Measurements from ENCODE around the gene TMCC1. TPM values are rescaled to one million over a fixed set of nuclear protein-coding genes. Genes with fewer than 3 reads are reported as not detected.

TMCC1 gene
- 10 to 100 TPM; 41.0 to 51.1 TPM for total RNA-seq
- polyA plus RNA-seq (2013, experiment 1 of 2), result 22.6 TPM
- polyA plus RNA-seq (2013, experiment 2 of 2), result 21.1 TPM
- long read RNA-seq, experiment 1, partial matches to known transcripts, result 2 of 12 reads
- long read RNA-seq, experiment 1, other reads (novel, unspliced or antisense), result 10 of 12 reads
- long read RNA-seq, experiment 2, full-length matches to known transcripts, result 2 of 37 reads
- long read RNA-seq, experiment 2, partial matches to known transcripts, result 5 of 37 reads
- long read RNA-seq, experiment 2, other reads (novel, unspliced or antisense), result 30 of 37 reads
- long read RNA-seq, experiment 3, full-length matches to known transcripts, result 1 of 22 reads
- long read RNA-seq, experiment 3, partial matches to known transcripts, result 4 of 22 reads
- long read RNA-seq, experiment 3, other reads (novel, unspliced or antisense), result 17 of 22 reads
- long read RNA-seq, experiment 4, partial matches to known transcripts, result 1 of 8 reads
- long read RNA-seq, experiment 4, other reads (novel, unspliced or antisense), result 4 of 8 reads

DNA sequence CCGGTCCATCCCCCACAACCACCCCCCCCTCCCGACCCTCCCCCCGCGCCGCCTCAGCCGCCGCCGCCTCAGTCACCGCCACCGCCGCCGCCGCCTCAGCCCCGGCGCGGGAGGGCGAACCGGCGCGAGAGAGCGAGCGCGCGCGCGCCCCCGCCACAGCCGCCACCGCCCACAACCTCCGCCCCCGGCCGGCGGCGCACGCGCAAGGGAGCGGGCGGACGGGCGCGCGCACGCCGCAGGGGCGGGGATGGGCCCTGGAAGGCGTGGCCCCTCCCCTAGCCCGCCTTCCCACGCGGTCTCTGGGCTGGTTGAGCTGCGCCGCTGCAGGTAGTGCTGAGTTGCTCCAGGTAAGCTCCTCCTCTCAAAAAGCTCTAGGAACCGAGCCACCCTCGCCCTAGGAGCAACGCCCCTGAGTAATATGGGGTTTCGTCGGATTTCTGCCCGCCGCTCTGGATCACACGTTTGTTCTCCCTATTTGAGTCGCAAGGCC is at the start of gene TMCC1:
Gene TMCC1 (minus strand): TSS at position 131 of the 490 bp plus-strand sequence.
- peak within 1 kb of the TSS; percentile 93 for H3K4me3 ChIP-seq (ENCODE audit: low read length)
- TF ChIP-seq, protein P1, sequence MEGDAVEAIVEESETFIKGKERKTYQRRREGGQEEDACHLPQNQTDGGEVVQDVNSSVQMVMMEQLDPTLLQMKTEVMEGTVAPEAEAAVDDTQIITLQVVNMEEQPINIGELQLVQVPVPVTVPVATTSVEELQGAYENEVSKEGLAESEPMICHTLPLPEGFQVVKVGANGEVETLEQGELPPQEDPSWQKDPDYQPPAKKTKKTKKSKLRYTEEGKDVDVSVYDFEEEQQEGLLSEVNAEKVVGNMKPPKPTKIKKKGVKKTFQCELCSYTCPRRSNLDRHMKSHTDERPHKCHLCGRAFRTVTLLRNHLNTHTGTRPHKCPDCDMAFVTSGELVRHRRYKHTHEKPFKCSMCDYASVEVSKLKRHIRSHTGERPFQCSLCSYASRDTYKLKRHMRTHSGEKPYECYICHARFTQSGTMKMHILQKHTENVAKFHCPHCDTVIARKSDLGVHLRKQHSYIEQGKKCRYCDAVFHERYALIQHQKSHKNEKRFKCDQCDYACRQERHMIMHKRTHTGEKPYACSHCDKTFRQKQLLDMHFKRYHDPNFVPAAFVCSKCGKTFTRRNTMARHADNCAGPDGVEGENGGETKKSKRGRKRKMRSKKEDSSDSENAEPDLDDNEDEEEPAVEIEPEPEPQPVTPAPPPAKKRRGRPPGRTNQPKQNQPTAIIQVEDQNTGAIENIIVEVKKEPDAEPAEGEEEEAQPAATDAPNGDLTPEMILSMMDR (conservative IDR thresholded peaks at IDR 0.05), result no peak
- 0% methylated on average over 6 to 56 of the region's 60 CpGs for WGBS, 2 experiments (ENCODE audit: insufficient coverage in 1 of 2, insufficient read length in 1 of 2)

DNA sequence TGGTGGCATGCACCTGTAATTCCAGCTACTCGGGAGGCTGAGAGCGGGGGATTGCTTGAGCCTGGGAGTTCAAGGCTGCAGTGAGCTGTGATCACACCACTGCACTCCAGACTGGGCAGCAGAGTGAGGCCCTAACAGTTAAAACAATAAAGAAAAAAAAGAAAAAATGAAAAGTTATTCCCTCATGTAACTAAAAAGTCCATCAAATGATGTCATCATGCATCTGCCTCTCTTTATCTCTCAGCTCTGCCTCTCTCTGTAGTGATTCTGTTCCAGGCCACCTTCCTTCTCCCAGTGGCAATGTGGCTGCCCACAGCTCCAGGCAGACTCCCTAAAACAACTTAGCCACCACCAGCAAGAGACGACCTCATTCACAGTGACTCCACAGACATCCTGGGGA is 49.5 kb upstream of the TMCC1 start:
- H3K4me3 ChIP-seq (ENCODE audit: low read length), result no peak overlapping the region
- Mint-ChIP-seq H3K27me3 (ENCODE audit: insufficient read depth) (peaks cover 22% of the 10 kb centered on the region), H3K36me3 (ENCODE audit: low read depth) (no peaks in the 10 kb centered on the region), H3K4me3 (no peak overlapping the region), H3K9me3 (peaks cover 19% of the 10 kb centered on the region), H3K4me1 (peaks cover 2% of the 10 kb centered on the region), H3K27ac (no peak overlapping the region)
- H3K27ac ChIP-seq (ENCODE audit: low read depth, low read length), result no peak overlapping the region
- WGBS, 2 experiments (ENCODE audit: insufficient coverage in 1 of 2, insufficient read length in 1 of 2), result 57 to 92% methylated on average over 1 to 3 of the region's 3 CpGs
- H3K9me3 ChIP-seq (ENCODE audit: control insufficient read depth, low read length), result peaks cover 7% of the 10 kb centered on the region
- H3K4me1 ChIP-seq (ENCODE audit: control insufficient read depth, insufficient read depth, low read length), result no peaks in the 10 kb centered on the region
- TF ChIP-seq, protein P1 (conservative IDR thresholded peaks at IDR 0.05), result no peak
- no peaks in the 10 kb centered on the region for H3K27me3 ChIP-seq (ENCODE audit: control insufficient read depth, insufficient read depth, low read length, poor library complexity, severe bottlenecking)
- no peak for DNase-seq
- H3K9ac ChIP-seq (ENCODE audit: extremely low read depth, low read length, poor library complexity, severe bottlenecking), result no peak overlapping the region
- no peaks in the 10 kb centered on the region for H3K36me3 ChIP-seq (ENCODE audit: control insufficient read depth, insufficient read depth, low read length)

More for the DNA sequence above, at the start of gene TMCC1:
- peaks cover 12% of the 10 kb centered on the region for H3K36me3 ChIP-seq (ENCODE audit: control insufficient read depth, insufficient read depth, low read length)
- peaks cover 8% of the 10 kb centered on the region for H3K9me3 ChIP-seq (ENCODE audit: control insufficient read depth, low read length)
- peaks cover 20% of the 10 kb centered on the region for H3K4me1 Mint-ChIP-seq
- peak; percentile 95 for DNase-seq
- peak within 1 kb of the TSS; percentile 98 for H3K27ac Mint-ChIP-seq
- peak within 1 kb of the TSS; percentile 87 for H3K27ac ChIP-seq (ENCODE audit: low read depth, low read length)
- H3K9ac ChIP-seq (ENCODE audit: extremely low read depth, low read length, poor library complexity, severe bottlenecking), result peak within 1 kb of the TSS; percentile 91
- peaks cover 5% of the 10 kb centered on the region for H3K9me3 Mint-ChIP-seq
- H3K4me3 Mint-ChIP-seq, result peak within 1 kb of the TSS; percentile 94
- H3K36me3 Mint-ChIP-seq (ENCODE audit: low read depth), result peaks cover 3% of the 10 kb centered on the region
- no peaks in the 10 kb centered on the region for H3K27me3 Mint-ChIP-seq (ENCODE audit: insufficient read depth)
- H3K4me1 ChIP-seq (ENCODE audit: control insufficient read depth, insufficient read depth, low read length), result peaks cover 15% of the 10 kb centered on the region
- H3K27me3 ChIP-seq (ENCODE audit: control insufficient read depth, insufficient read depth, low read length, poor library complexity, severe bottlenecking), result no peaks in the 10 kb centered on the region

DNA sequence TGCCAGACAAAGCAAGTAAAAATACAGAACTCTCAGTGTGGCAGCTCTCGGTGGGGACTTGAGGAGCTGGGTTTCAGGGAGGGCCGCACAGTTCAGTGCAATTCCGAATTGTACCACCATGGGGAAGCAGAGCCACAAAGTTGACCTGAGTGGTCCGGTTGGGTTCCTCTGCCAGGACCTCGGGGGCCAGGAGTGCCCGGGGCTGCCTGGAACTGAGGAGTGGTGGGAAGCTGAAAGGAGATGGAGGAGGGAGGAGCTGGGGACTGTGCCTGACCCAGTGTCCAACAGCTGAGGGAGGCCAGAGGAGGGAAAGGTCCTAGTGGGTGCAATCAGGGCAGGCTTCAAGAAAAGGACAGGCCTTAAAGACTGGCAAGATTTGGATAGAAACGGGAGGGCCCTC is 48.8 kb upstream of the TMCC1 start:
- H3K9me3 Mint-ChIP-seq, result peaks cover 18% of the 10 kb centered on the region
- Histone ChIP-seq H3K27me3 (ENCODE audit: control insufficient read depth, insufficient read depth, low read length, poor library complexity, severe bottlenecking) (no peaks in the 10 kb centered on the region), H3K27ac (ENCODE audit: low read depth, low read length) (no peak overlapping the region), H3K9me3 (ENCODE audit: control insufficient read depth, low read length) (peaks cover 6% of the 10 kb centered on the region), H3K9ac (ENCODE audit: extremely low read depth, low read length, poor library complexity, severe bottlenecking) (no peak overlapping the region), H3K4me3 (ENCODE audit: low read length) (no peak overlapping the region), H3K36me3 (ENCODE audit: control insufficient read depth, insufficient read depth, low read length) (no peaks in the 10 kb centered on the region), H3K4me1 (ENCODE audit: control insufficient read depth, insufficient read depth, low read length) (no peaks in the 10 kb centered on the region)
- H3K27me3 Mint-ChIP-seq (ENCODE audit: insufficient read depth), result peaks cover 20% of the 10 kb centered on the region
- H3K36me3 Mint-ChIP-seq (ENCODE audit: low read depth), result no peaks in the 10 kb centered on the region
- H3K4me3 Mint-ChIP-seq, result no peak overlapping the region
- peaks cover 2% of the 10 kb centered on the region for H3K4me1 Mint-ChIP-seq
- DNase-seq, result peak; percentile 96
- WGBS, 2 experiments (ENCODE audit: insufficient coverage in 1 of 2, insufficient read length in 1 of 2), result 23 to 35% methylated on average over 4 to 7 of the region's 7 CpGs
- no peak overlapping the region for H3K27ac Mint-ChIP-seq
- TF ChIP-seq, protein P1 (conservative IDR thresholded peaks at IDR 0.05), result peak; percentile 91

Data from endodermal cell (in vitro differentiated cells).